SIG-M5 treated with dmso at 0.1 percent for 504 hours (cell line): ENCODE measurements around the gene PKIB.

ENCODE experiments used
- DNase-seq: peaks from one replicate; lab custom pipeline; 2025; ENCODE audit not compliant: unreplicated experiment; lab: John Stamatoyannopoulos, UW

Gene PKIB

GRCh38 chr6:122666418-122666817, 56.2 kb downstream of the PKIB start:
- no peak for DNase-seq

DNA sequence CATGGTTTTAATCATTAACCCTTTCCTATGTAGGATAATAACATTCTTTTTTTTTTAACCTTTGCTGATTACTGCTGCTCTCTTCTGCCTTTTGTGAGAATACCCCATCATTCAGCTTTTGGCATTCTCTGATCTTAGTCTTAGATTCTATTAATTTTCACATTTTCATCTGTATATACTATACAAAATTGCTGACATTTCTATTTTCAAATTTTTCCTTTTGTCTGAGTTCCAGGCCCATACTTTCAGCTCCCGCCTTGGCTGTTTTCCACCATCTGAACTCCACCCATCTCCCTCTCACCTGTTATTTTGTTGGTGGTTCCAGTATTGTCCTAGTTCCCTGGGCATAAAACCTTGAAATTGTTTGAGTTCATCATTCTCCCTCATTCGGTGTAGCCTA, 59.2 kb downstream of the PKIB start:
- DNase-seq: no peak

DNA sequence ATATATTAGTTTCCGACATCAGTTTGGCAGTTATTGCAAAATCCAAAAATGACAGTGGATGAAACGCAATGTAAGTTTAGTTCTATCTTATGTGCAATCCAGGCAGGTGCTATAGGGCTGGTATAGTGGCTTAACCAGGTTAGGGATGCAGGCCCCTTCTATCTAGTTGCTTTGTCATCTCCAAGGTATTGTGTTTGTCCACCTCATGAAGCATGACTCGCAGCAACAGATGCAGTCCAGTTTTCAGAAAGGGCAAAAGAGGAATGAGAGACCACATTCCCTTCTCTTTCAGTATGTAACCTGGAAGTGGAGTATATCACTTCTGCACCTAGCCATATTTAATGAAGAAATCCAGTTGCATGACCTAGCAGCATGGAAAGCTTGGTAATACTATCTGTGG, 59.7 kb downstream of the PKIB start:
- no peak for DNase-seq

- no peak for DNase-seq
Observed at GRCh38 chr6:122671251-122671650, 61.0 kb downstream of the PKIB start.

GRCh38 chr6:122673343-122673961, 63.2 kb downstream of the PKIB start:
- peak; percentile 43 for DNase-seq

GRCh38 chr6:122676146-122676545, 65.9 kb downstream of the PKIB start:
- DNase-seq: no peak

DNA sequence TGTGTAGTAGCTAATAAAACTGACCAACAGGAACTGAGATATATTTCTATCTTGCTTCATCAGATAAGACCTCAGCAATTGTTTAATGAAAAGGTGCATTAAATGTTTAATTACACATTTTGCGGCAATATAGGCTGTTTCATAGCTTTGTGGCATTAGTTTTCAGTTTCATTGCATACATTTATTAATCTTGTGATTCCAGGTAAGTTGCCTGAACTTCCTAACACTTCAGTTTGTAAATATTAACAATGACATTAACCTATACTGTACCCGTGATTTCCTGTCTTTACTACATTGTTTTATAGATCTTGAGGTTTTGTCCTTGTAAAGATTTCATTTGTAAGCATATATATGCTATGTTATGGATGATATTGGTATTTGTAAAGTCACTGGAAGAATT, 66.5 kb downstream of the PKIB start:
- DNase-seq: no peak

DNA sequence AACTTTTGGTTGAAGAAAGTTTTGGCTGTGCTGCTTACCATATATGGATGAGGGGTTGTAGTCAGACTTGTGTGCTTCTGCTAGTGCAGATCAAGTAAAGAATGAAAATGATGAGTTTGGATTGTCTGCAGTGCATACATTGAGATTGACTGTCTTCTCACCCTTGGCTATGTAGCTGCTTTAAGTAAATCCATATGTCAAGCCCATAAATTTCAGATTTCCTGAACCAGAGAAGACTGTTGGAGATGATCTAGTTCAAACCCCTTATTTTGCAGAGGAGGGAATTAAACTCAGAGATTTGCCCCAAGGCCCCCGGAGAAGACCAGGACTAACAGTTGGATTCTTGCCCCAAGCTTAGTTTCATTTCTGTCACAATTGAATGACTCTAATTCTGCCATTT, 67.2 kb downstream of the PKIB start:
- no peak for DNase-seq

DNA sequence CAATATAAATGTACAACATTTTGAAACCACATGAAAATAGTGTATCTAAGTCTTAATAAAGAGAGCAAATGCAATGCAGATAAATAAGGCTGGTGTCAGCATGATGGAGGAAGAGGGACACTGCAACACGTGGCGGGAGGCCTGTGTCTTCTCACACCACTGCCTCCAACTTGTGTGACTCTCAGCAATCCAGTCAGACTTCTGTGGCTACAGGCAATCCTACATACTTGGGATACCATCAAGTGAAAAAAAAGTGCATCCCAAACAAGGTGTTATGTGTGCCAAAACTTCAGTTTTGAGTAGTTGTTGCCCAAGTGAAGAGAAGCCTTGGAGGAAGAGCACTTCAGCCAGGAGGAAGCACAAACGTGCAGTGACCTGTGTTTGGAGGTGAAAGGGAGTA, 68.6 kb downstream of the PKIB start:
- no peak for DNase-seq

GRCh38 chr6:122681705-122682104, 71.5 kb downstream of the PKIB start:
- no peak for DNase-seq

- DNase-seq: no peak
Observed at GRCh38 chr6:122683989-122684651, 73.9 kb downstream of the PKIB start.

- DNase-seq: no peak
Observed at GRCh38 chr6:122692175-122692598, 82.0 kb downstream of the PKIB start.

GRCh38 chr6:122692807-122693580, 82.8 kb downstream of the PKIB start:
- DNase-seq: no peak

DNA sequence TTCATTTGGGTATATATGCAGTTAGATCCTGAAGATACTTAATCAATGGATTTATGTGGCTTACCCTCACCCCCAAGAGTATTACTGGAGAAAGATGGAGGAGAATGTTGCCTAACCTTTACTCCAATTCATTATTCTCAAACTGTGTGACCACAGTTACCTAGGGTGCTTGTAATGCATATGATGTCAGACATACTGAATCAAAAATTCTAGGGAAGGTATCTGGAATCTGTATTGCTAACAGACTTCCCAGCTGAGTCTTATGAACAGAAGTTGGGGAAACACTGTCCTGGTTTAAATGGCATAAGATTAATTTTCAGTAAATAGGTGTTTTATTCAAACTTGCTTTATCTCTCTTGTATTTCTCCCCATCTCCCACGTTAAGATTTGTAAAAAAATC, 83.9 kb downstream of the PKIB start:
- no peak for DNase-seq

DNA sequence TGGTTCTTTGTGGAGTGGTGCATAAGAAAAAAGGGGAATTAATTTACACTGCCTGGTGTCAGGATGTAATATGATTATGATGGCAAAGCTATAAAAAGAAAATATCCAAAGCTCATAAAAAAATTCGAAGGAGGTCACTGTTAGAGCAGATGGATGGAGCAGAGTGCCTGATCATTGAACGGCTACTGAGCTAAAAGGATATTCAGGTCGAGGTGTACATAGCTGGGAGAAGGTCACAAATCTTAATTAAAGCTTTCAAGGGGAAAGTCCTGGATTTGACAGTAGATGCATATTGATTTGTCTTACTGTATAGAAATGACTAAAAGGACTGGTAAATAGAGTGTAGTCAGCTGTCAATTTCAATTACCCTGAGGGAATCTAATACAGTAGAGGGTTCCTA, 84.4 kb downstream of the PKIB start:
- DNase-seq: no peak

DNA sequence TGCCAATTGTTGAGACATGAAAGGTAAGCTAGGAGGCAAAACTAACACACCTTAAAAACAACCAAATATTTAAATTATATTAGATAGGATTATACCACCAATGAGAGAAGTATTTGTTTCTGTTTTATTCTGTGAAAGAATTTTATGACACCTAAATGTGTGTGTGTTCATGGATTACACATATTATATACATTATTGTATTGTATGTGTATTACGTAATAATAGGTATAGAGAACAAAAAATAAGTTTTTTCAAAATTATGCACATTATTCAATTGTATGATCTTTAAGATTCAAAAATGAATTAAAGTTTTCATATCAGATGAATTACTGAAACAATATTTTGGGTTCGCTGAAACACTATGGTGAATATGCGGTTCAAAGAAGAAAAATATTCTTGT, 85.0 kb downstream of the PKIB start:
- DNase-seq: no peak

DNA sequence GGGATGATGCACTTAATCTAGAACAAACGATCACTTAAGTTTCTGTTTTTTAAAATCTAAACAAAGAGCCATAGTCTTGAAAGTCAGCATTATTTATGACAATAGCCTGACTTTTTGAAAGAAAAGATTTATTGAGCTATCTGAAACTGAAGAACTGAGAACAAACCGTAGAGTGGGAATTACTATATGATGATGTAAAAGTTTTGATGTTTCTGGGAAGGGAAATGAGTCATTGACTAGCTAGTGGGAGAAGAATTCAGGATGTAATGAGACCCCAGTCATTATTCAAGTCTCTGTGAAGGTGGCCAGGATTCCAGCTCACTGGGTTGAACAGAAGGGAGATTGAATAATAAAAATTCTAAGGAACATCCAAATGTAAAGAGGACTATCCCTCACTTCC, 85.9 kb downstream of the PKIB start:
- no peak for DNase-seq

GRCh38 chr6:122696853-122697252, 86.6 kb downstream of the PKIB start:
- DNase-seq: peak; percentile 27

- no peak for DNase-seq
Observed at GRCh38 chr6:122697458-122697857, 87.3 kb downstream of the PKIB start.

GRCh38 chr6:122701666-122702065, 91.5 kb downstream of the PKIB start:
- no peak for DNase-seq

DNA sequence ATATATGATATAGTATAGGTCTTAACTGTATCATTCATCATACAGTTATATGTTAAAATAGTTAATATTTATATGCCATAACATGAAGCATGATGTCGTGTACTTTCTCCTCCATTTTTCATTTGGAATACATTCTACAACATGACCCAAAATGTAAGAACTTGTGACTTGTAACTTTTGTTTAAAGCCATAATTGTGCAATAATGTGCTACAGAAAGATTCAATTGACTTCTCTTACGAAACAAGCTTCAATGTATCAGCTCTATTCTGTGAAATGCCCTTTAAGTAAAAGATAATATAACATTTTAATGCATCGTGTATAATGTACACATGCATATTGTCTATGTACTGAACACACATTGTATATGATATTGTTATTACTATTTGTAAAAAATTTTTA, 92.6 kb downstream of the PKIB start:
- peak; percentile 33 for DNase-seq

DNA sequence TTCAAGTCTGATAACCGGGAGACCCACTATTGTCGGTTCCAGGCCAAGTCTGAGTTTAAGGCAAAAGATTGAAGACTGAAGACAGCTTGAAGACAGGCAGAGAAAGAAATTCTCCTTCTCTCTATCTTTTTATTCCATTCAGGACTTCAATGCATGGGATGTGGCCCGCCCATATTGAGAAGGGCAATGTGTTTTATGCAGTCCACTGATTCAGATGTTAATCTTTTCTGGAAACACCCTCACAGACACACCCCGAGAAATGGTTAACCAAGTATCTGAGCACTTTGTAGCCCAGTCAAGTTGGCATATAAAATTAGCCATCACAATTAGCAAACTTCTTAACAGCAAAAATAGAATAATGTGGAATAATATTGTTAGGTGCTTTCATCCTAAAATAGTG, 93.9 kb downstream of the PKIB start:
- DNase-seq: no peak
